Measurements from ENCODE around the gene SPDYE4. TPM values are rescaled to one million over a fixed set of nuclear protein-coding genes. Genes with fewer than 3 reads are reported as not detected.

The SPDYE4 gene
- total RNA-seq, 1 donor from 2014 or later = not detected

DNA sequence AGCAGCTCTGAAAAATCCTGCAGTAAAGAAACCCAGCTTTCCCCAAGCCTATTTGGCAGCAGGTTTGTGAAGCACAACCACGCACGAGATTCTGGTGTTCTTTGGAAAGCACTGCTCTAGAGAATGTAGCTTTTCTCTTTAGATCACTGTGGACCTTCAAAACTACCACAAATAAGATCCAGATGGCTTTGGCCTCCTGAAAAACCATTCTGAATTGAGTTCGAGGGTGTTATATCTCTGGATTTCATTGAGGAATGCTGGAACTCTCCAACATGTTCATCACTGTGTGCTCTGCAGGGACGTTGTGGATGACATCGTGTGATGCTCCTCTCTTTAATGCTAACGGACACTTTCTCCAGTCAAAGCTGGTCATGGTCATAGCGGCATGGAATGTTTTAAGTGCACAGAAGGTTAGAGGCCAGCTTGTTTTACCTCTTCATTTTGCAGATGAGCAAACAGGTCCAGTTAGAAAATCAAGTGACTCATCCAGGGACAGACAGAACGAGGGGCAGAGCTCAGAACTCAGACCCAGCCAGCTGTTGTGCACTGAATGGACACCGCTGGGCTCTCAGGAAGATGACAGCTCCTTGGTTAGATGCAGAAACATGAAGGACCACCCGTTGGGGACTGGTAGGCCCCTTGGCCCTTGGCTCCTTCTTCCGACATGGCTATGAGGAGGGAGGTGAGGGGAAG lies 50.9 kb downstream of the SPDYE4 start:
- H3K36me3 Mint-ChIP-seq (ENCODE audit: low read depth) = peaks cover 3% of the 10 kb centered on the region
- H3K27ac Mint-ChIP-seq (ENCODE audit: unreplicated experiment) = no peak overlapping the region
- no peak overlapping the region for H3K4me3 Mint-ChIP-seq (ENCODE audit: unreplicated experiment)
- no peaks in the 10 kb centered on the region for H3K27me3 Mint-ChIP-seq (ENCODE audit: low read depth)
- TF ChIP-seq CTCF (IDR thresholded peaks at IDR 0.05) = no peak
- peaks cover 16% of the 10 kb centered on the region for H3K4me1 Mint-ChIP-seq (ENCODE audit: low read depth)
- no peak for DNase-seq (ENCODE audit: low spot score)
- peaks cover 5% of the 10 kb centered on the region for H3K9me3 Mint-ChIP-seq (ENCODE audit: low read depth)

DNA sequence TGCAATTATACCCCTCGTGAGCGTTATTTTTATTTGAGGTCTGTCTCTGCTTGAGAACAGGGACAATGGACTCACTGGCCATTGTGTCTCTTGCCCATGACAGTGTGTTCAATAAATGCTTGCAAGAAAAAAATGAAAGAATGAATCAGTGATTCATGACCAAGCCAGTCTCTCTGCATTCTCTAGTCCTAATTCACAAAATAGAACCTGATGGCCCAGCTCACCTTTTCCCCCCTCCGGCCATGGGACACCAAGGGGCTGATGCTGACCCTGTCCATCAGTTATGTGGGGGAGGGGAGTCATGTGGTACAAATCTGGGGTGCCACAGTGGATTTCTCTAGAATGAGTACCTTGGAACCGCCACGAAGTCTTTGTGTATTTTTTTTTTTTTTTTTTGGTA lies 51.9 kb downstream of the SPDYE4 start:
- H3K9me3 Mint-ChIP-seq (ENCODE audit: low read depth) = peaks cover 5% of the 10 kb centered on the region

DNA sequence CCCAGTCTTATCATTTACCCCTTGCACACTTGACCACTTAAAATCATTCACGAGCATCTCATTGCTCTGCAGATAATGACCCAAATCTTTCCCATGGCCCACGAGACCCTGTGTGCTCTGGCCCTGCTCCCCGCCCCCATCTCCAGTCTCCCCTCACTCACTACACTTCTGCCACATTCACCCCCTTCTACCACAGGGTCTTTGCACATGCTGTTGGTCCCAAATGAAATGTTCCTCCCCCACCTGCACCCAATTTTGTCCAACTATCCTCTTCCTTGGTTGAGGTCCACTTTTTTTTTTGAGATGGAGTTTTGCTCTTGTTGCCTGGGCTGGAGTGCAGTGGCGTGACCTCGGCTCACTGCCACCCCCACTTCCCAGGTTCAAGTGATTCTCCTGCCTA lies 52.9 kb downstream of the SPDYE4 start:
- Mint-ChIP-seq H3K9me3 (ENCODE audit: low read depth) (peaks cover 8% of the 10 kb centered on the region), H3K4me3 (ENCODE audit: unreplicated experiment) (no peak overlapping the region), H3K27me3 (ENCODE audit: low read depth) (no peaks in the 10 kb centered on the region), H3K4me1 (ENCODE audit: low read depth) (peaks cover 16% of the 10 kb centered on the region), H3K36me3 (ENCODE audit: low read depth) (peaks cover 6% of the 10 kb centered on the region), H3K27ac (ENCODE audit: unreplicated experiment) (no peak overlapping the region)
- DNase-seq (ENCODE audit: low spot score) = no peak
- TF ChIP-seq CTCF (IDR thresholded peaks at IDR 0.05) = no peak

More for the DNA sequence above, 51.9 kb downstream of the SPDYE4 start:
- Mint-ChIP-seq H3K27ac (ENCODE audit: unreplicated experiment) (no peak overlapping the region), H3K36me3 (ENCODE audit: low read depth) (peaks cover 3% of the 10 kb centered on the region), H3K4me3 (ENCODE audit: unreplicated experiment) (no peak overlapping the region), H3K4me1 (ENCODE audit: low read depth) (peaks cover 16% of the 10 kb centered on the region), H3K27me3 (ENCODE audit: low read depth) (no peaks in the 10 kb centered on the region)
- no peak for TF ChIP-seq CTCF (IDR thresholded peaks at IDR 0.05)
- DNase-seq (ENCODE audit: low spot score) = no peak

- no peak overlapping the region for H3K4me3 Mint-ChIP-seq (ENCODE audit: unreplicated experiment)
- peaks cover 23% of the 10 kb centered on the region for H3K4me1 Mint-ChIP-seq (ENCODE audit: low read depth)
- TF ChIP-seq CTCF (IDR thresholded peaks at IDR 0.05) = no peak
- peaks cover 6% of the 10 kb centered on the region for H3K36me3 Mint-ChIP-seq (ENCODE audit: low read depth)
- H3K27me3 Mint-ChIP-seq (ENCODE audit: low read depth) = no peaks in the 10 kb centered on the region
- DNase-seq (ENCODE audit: low spot score) = no peak
- H3K9me3 Mint-ChIP-seq (ENCODE audit: low read depth) = peaks cover 8% of the 10 kb centered on the region
- no peak overlapping the region for H3K27ac Mint-ChIP-seq (ENCODE audit: unreplicated experiment)
Measured at GRCh38 chr17:8703001-8703400, 55.3 kb downstream of the SPDYE4 start.

DNA sequence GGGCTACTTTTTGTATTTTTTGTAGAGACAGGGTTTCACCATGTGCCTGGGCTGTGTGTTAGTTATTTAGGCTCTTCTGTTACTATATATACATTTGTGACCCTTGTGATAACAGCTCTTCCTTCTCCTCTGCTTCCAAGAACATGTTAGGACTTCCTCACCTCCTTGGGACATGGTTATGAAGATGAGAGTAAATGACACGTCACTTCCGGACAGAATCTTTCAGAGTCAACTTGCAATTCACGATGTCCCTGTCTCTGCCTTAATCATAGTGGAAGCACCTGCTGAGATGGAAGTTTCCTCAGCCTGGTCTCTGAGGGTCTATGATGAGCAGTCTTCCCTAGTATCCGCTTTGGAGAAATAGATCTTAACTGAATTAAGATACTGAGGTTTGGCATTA lies 56.6 kb downstream of the SPDYE4 start:
- no peak overlapping the region for H3K4me3 Mint-ChIP-seq (ENCODE audit: unreplicated experiment)
- no peaks in the 10 kb centered on the region for H3K27me3 Mint-ChIP-seq (ENCODE audit: low read depth)

More for the DNA sequence above, 56.6 kb downstream of the SPDYE4 start:
- TF ChIP-seq CTCF (IDR thresholded peaks at IDR 0.05) = no peak
- peaks cover 23% of the 10 kb centered on the region for H3K4me1 Mint-ChIP-seq (ENCODE audit: low read depth)
- peaks cover 6% of the 10 kb centered on the region for H3K36me3 Mint-ChIP-seq (ENCODE audit: low read depth)
- H3K27ac Mint-ChIP-seq (ENCODE audit: unreplicated experiment) = no peak overlapping the region
- DNase-seq (ENCODE audit: low spot score) = no peak
- peaks cover 8% of the 10 kb centered on the region for H3K9me3 Mint-ChIP-seq (ENCODE audit: low read depth)
